Measurements from ENCODE around the gene PPP1R1B.

DNA sequence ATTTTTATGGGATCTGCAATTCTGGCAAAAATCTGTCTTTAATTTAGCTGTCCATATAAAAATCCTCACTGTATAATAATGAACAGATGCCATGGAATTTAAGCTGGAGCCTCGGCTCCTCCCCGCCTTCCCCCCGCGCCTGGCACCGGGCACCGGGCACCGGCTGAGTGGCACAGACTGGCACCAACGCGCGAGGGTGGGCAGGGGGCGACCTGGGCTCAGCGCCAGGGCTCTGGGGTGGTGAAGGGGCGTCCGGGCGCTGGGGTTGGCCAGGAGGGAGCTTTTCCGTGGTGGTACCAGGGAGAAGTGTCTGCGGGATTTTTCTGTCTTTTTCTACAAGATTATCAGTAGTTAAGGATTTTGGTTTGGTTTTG lies 28.1 kb upstream of the PPP1R1B start:
- TF ChIP-seq, protein P1, sequence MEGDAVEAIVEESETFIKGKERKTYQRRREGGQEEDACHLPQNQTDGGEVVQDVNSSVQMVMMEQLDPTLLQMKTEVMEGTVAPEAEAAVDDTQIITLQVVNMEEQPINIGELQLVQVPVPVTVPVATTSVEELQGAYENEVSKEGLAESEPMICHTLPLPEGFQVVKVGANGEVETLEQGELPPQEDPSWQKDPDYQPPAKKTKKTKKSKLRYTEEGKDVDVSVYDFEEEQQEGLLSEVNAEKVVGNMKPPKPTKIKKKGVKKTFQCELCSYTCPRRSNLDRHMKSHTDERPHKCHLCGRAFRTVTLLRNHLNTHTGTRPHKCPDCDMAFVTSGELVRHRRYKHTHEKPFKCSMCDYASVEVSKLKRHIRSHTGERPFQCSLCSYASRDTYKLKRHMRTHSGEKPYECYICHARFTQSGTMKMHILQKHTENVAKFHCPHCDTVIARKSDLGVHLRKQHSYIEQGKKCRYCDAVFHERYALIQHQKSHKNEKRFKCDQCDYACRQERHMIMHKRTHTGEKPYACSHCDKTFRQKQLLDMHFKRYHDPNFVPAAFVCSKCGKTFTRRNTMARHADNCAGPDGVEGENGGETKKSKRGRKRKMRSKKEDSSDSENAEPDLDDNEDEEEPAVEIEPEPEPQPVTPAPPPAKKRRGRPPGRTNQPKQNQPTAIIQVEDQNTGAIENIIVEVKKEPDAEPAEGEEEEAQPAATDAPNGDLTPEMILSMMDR (IDR thresholded peaks at IDR 0.05) = no peak
- TF ChIP-seq POLR2A (IDR thresholded peaks at IDR 0.05) (no peak), POLR2AphosphoS5 (IDR thresholded peaks at IDR 0.05) (no peak)

All from sigmoid colon (tissue), 4 donors.